NB4 (cell line): Measurements from ENCODE around the gene STAU1.

Source experiments
- DNase-seq: peaks from one replicate; pipeline ENCODE4 v3.0.0; 2010; ENCODE audit warnings: low read depth
- H3K4me3 ChIP-seq: one replicate; pipeline ENCODE4 v1.5.1; 2011; ENCODE audit warnings: mild to moderate bottlenecking, low read depth, low read length, moderate library complexity
- MAX ChIP-seq: IDR thresholded peaks from 2 replicates; pipeline ENCODE4 v1.6.1; 2011; ENCODE audit warnings: low read depth, low read length
- MYC ChIP-seq: IDR thresholded peaks from 2 replicates; pipeline ENCODE4 v1.6.1; 2011; ENCODE audit warnings: low read depth, low read length
- POLR2A ChIP-seq: IDR thresholded peaks from 2 replicates; pipeline ENCODE4 v1.6.1; 2011; ENCODE audit warnings: mild to moderate bottlenecking; ENCODE audit not compliant: insufficient read length; ENCODE audit errors: extremely low read depth
- TF ChIP-seq, protein P1 (sequence below): IDR thresholded peaks from one replicate; pipeline ENCODE4 v1.5.1; 2012; ENCODE audit warnings: low read depth, low read length

STAU1 gene

DNA sequence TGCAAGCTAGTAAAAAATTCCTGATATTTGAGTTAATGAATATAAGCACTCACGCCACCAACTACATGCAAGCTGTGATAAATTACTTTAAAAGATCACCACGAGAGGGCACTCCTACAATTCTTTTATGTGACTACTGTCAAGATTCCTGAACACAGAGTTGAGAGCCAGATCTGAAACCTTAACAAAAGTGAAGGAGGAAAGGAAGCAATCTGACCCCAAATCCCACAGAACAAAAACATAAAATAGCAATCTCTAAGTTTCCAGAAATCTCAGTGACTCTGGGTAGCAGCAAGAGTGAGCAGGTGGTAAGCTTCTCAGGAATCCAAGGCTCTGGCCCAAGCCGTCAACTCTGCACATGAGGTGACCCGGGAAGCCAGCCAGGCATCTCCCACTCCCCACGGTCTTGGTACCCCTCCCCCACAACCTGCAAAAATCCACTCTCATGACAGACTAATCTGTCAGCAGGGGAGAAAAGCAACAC lies 55.1 kb downstream of the STAU1 start:
- TF ChIP-seq, protein P1, sequence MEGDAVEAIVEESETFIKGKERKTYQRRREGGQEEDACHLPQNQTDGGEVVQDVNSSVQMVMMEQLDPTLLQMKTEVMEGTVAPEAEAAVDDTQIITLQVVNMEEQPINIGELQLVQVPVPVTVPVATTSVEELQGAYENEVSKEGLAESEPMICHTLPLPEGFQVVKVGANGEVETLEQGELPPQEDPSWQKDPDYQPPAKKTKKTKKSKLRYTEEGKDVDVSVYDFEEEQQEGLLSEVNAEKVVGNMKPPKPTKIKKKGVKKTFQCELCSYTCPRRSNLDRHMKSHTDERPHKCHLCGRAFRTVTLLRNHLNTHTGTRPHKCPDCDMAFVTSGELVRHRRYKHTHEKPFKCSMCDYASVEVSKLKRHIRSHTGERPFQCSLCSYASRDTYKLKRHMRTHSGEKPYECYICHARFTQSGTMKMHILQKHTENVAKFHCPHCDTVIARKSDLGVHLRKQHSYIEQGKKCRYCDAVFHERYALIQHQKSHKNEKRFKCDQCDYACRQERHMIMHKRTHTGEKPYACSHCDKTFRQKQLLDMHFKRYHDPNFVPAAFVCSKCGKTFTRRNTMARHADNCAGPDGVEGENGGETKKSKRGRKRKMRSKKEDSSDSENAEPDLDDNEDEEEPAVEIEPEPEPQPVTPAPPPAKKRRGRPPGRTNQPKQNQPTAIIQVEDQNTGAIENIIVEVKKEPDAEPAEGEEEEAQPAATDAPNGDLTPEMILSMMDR: peak; percentile 41
- no peak for TF ChIP-seq MYC
- peak; percentile 76 for DNase-seq
- H3K4me3 ChIP-seq: no peak overlapping the region

DNA sequence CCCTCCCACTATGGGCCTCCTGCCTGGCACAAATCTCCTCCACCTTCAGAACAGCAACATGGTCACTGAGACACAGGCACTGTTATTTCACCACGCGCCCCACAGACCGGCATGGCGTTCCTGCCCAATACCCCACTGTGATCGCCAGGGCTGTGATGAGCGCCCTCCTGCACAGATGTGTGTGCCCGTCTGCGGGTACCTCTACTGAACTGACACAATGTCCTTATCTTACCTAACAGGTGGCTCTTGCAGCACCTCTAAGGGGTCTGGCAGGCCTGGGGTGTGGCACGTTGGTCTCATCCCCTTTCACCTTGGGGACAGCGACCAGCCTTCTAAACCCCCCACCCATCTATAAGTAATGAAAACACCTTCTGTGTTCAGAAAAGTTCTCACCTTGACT lies 64.2 kb downstream of the STAU1 start:
- H3K4me3 ChIP-seq: no peak overlapping the region
- DNase-seq: no peak
- TF ChIP-seq MAX: no peak
- TF ChIP-seq, protein P1: no peak
- TF ChIP-seq MYC: no peak
- no peak for TF ChIP-seq POLR2A

GRCh38 chr20:49122920-49123319 lies 65.2 kb downstream of the STAU1 start:
- H3K4me3 ChIP-seq: no peak overlapping the region
- no peak for TF ChIP-seq POLR2A
- TF ChIP-seq MYC: no peak
- no peak for TF ChIP-seq MAX
- TF ChIP-seq, protein P1: no peak
- no peak for DNase-seq

DNA sequence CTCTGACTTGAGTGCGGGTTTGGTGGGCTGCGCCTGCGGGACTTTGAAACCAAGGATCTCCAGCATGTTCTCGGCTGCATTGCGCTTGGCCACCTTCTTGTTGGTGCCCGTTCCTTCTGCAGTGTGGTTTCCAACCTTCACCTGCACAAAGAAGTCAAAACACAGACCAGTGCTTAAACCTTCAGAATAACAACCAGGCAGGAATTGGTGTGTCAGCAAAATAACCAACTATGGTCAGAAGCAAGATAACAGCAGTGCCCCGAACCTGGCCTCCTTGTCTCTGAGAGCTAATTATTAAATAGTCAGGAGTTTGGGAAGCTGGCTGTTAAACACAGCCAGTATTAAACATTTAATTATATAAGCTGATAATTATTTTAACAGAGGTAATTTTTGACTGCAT lies 68.1 kb downstream of the STAU1 start:
- no peak overlapping the region for H3K4me3 ChIP-seq
- TF ChIP-seq MAX (no peak), MYC (no peak), POLR2A (no peak)
- TF ChIP-seq, protein P1: no peak
- DNase-seq: no peak

DNA sequence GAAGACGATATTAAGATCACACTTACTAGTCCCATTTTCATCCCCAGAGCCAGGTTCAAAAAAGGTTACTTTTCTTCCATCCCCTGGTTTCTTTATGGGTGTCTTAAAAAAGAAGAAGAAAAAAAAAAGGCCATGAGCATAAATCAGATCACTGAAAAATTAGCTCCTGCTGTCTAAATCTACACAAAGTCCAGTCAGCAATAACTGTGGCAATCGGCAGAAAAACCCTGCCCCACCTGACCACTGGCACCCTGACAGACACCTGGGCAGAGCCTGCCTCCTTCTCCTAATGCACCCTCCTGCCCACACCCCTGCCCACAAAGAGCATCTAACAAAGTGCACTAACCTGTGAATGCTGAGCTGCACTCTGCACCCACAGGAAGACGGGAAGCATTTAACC lies 69.8 kb downstream of the STAU1 start:
- TF ChIP-seq MAX (no peak), MYC (no peak), POLR2A (no peak)
- TF ChIP-seq, protein P1: no peak
- no peak for DNase-seq
- no peak overlapping the region for H3K4me3 ChIP-seq

- TF ChIP-seq MYC (no peak), POLR2A (no peak), MAX (no peak)
- TF ChIP-seq, protein P1: no peak
- no peak overlapping the region for H3K4me3 ChIP-seq
- DNase-seq: no peak
These were observed 72.6 kb downstream of the STAU1 start for GRCh38 chr20:49115564-49115963.
